Sigmoid colon (tissue), 7 donors: ENCODE measurements around the gene AIFM1. TPM values are rescaled to one million over a fixed set of nuclear protein-coding genes. Genes with fewer than 3 reads are reported as not detected.

Experiments used
- DNase-seq: peaks from one replicate; pipeline ENCODE4 v3.0.0-alpha.2; 2019
- H3K27ac ChIP-seq, 4 donors: fragments of 200-600 bp; sonication (generic); one replicate each; pipeline ENCODE4 v1.5.1; 2016 to 2019; ENCODE audit warnings: mild to moderate bottlenecking in 1 of 4
- H3K27me3 ChIP-seq, 3 donors: fragments of 200-600 bp; sonication (generic); one replicate each; pipeline ENCODE4 v1.5.1; 2019; ENCODE audit warnings: mild to moderate bottlenecking in 1 of 3
- H3K36me3 ChIP-seq, 4 donors: fragments of 200-600 bp; sonication (generic); one replicate each; pipeline ENCODE4 v1.5.1; 2016 to 2019
- H3K4me1 ChIP-seq, 4 donors: fragments of 200-600 bp; sonication (generic); one replicate each; pipeline ENCODE4 v1.5.1; 2017 to 2019
- H3K4me3 ChIP-seq, 4 donors: fragments of 200-600 bp; sonication (generic); one replicate each; pipeline ENCODE4 v1.5.1; 2017 to 2019; ENCODE audit warnings: mild to moderate bottlenecking in 2 of 4, moderate library complexity in 1 of 4
- H3K9me3 ChIP-seq, 4 donors: fragments of 200-600 bp in 3 of 4; sonication (generic) in 3 of 4; one replicate each; pipeline versions ENCODE4 v1.5.1 to v1.6.1; 2013 to 2019
- EP300 ChIP-seq, 4 donors: sonication (generic); formaldehyde crosslinking; IDR thresholded peaks; one replicate each; pipeline ENCODE4 v1.6.1; 2017; ENCODE audit warnings: antibody characterized with exemption in 4 of 4
- POLR2A ChIP-seq, 2 donors: fragments of 450-650 bp; IDR thresholded peaks; one replicate each; pipeline ENCODE4 v1.6.1; 2016; ENCODE audit warnings: antibody characterized with exemption in 2 of 2, mild to moderate bottlenecking in 2 of 2, moderate library complexity in 2 of 2
- POLR2AphosphoS5 ChIP-seq, 4 donors: sonication (generic); formaldehyde crosslinking; IDR thresholded peaks; one replicate each; pipeline ENCODE4 v1.6.1; 2017; ENCODE audit warnings: antibody characterized with exemption in 4 of 4
- WGBS, 2 donors: extraction: QIAGEN DNeasy Blood & Tissue Kit; methylation state at CpG; one replicate each; pipeline ENCODE4 v1.1.7; 2013; 5-methylcytosine and 5-hydroxymethylcytosine counted together
- intact Hi-C: fragments of 100-400 bp; cut with DNase I; formaldehyde crosslinking; loops from one replicate; pipeline ENCODE4 v1.15.1; 2023
- polyA plus RNA-seq, 3 donors: library from polyadenylated mRNA; stranded (reverse); fragments of 200-250 nt; gene quantifications; one replicate each; pipeline ENCODE4 v1.2.3, GENCODE V29; 2013
- total RNA-seq, 4 donors: library from RNA; depleted of rRNA; stranded (reverse); fragments of >200 nt; gene quantifications; one replicate each; pipeline ENCODE4 v1.1.0, GENCODE V29; 2016
- TF ChIP-seq, protein P1 (sequence below), 4 experiments: fragments of 450-650 bp in 3 of 4; fragments of 200-600 bp in 1 of 4; IDR thresholded peaks; one replicate each; pipeline ENCODE4 v1.5.1; 2016 to 2019; ENCODE audit warnings: antibody characterized with exemption in 4 of 4, mild to moderate bottlenecking in 3 of 4, moderate library complexity in 2 of 4
- donor health status: healthy with polysubstance abuse.
- donor health status: Bipolar disorder and iron deficiency.
- donor health status: healthy.

AIFM1 gene
- total and polyA plus RNA-seq, 7 donors, result 9.7 to 55.9 (median 19.8) TPM

- DNase-seq, result no peak
- no peaks in the 10 kb centered on the region for H3K9me3 ChIP-seq
- no peak overlapping the region for H3K4me3 ChIP-seq
- H3K36me3 ChIP-seq, result no peaks in the 10 kb centered on the region
- 26 to 61% methylated on average over 2 of the region's 2 CpGs for WGBS, 2 donors
- TF ChIP-seq POLR2AphosphoS5 (IDR thresholded peaks at IDR 0.05) (no peak), POLR2A (IDR thresholded peaks at IDR 0.05) (no peak), EP300 (IDR thresholded peaks at IDR 0.05) (no peak)
- TF ChIP-seq, protein P1, sequence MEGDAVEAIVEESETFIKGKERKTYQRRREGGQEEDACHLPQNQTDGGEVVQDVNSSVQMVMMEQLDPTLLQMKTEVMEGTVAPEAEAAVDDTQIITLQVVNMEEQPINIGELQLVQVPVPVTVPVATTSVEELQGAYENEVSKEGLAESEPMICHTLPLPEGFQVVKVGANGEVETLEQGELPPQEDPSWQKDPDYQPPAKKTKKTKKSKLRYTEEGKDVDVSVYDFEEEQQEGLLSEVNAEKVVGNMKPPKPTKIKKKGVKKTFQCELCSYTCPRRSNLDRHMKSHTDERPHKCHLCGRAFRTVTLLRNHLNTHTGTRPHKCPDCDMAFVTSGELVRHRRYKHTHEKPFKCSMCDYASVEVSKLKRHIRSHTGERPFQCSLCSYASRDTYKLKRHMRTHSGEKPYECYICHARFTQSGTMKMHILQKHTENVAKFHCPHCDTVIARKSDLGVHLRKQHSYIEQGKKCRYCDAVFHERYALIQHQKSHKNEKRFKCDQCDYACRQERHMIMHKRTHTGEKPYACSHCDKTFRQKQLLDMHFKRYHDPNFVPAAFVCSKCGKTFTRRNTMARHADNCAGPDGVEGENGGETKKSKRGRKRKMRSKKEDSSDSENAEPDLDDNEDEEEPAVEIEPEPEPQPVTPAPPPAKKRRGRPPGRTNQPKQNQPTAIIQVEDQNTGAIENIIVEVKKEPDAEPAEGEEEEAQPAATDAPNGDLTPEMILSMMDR (IDR thresholded peaks at IDR 0.05), result no peak
- H3K27me3 ChIP-seq, result no peaks in the 10 kb centered on the region
- H3K27ac ChIP-seq, result no peak overlapping the region
- intact Hi-C loops, result no loop called here
- H3K4me1 ChIP-seq, result no peaks in the 10 kb centered on the region
These were observed 72.4 kb downstream of the AIFM1 start for GRCh38 chrX:130093271-130093670.

- no peak for DNase-seq
- no peak overlapping the region for H3K27ac ChIP-seq
These were observed 73.6 kb downstream of the AIFM1 start for GRCh38 chrX:130091980-130092522.

DNA sequence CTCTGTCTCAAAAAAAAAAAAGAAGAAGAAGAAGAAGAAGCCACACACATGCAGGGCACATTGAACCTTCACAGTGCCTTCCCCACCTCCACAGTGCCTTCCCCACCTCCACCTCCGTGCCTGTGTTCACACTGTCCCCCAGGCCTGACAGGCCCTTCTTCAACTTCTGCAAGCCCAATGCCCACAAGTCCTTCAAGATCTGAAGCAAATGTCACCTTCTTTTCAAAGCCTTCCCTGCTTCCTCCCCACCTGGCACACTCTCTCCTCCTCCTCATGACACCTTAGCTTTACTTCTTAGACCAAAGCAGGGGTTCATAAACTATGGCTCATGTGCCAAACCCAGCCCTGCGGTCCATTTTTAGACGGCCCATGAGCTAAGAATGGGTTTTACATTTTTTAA, 75.3 kb downstream of the AIFM1 start:
- Histone ChIP-seq H3K9me3 (no peaks in the 10 kb centered on the region), H3K27me3 (no peaks in the 10 kb centered on the region), H3K4me3 (no peak overlapping the region), H3K4me1 (no peaks in the 10 kb centered on the region), H3K27ac (no peak overlapping the region), H3K36me3 (no peaks in the 10 kb centered on the region)
- intact Hi-C loops, result no loop called here
- WGBS, 2 donors, result 62 to 86% methylated on average over 3 of the region's 3 CpGs
- no peak for DNase-seq
- TF ChIP-seq, protein P1 (IDR thresholded peaks at IDR 0.05), result no peak
- TF ChIP-seq POLR2AphosphoS5 (IDR thresholded peaks at IDR 0.05) (no peak), POLR2A (IDR thresholded peaks at IDR 0.05) (no peak)

More at GRCh38 chrX:130091980-130092522, 73.6 kb downstream of the AIFM1 start:
- intact Hi-C loops, result no loop called here
- Histone ChIP-seq H3K9me3 (no peaks in the 10 kb centered on the region), H3K4me3 (no peak overlapping the region), H3K4me1 (no peaks in the 10 kb centered on the region), H3K27me3 (no peaks in the 10 kb centered on the region), H3K36me3 (no peaks in the 10 kb centered on the region)
- TF ChIP-seq EP300 (IDR thresholded peaks at IDR 0.05), result no peak
- TF ChIP-seq, protein P1 (IDR thresholded peaks at IDR 0.05), result no peak
- TF ChIP-seq POLR2AphosphoS5 (IDR thresholded peaks at IDR 0.05), result no peak
- no peak for TF ChIP-seq POLR2A (IDR thresholded peaks at IDR 0.05)
- 11 to 20% methylated on average over 10 of the region's 10 CpGs for WGBS, 2 donors

DNA sequence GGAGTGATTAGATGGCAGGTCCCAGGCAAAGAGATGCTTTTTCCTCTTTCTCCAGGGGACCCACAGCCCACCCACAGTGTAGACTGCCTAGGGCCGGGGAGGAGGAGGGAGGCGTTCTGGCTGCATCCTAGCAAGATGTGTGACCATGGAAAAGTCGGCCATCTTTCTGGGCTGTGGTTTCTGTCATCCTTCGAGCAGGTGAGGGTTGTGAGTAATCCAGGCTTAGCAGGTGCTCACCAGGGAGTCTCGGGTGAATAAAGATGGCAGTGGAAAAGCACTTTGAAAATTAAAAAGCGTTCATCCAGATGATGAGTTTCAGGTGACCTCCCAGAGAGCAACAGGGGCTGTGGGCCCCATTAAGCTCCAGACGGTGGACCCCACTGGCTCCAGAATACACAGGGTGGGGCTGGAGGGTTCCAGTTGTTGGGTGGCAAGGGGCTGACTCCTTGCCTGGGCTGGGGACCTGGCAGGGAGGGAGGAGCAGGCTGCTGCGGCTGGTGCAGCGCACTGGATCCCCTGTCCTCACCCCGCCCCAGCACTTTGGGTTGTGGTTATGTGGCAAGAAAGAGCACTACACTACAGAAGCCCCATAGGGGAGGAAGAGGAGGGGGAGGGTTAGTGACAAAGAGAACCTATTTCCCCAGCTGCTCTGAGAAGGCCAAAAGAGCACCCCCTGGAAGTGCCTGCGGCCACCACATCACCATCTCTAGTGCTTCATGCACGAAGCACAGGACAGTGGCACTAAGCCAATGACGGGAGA, 79.0 kb downstream of the AIFM1 start:
- WGBS, 2 donors, result 43 to 74% methylated on average over 13 of the region's 13 CpGs
- intact Hi-C loops, result no loop called here

More for the DNA sequence above, 79.0 kb downstream of the AIFM1 start:
- Histone ChIP-seq H3K4me1 (peaks cover 0 to 12% (median 6%) of the 10 kb centered on the region in 4 donors), H3K4me3 (no peak overlapping the region), H3K9me3 (no peaks in the 10 kb centered on the region), H3K27ac (peak overlapping the region in 2 of 4 donors; percentile 11 to 55), H3K36me3 (no peaks in the 10 kb centered on the region), H3K27me3 (no peaks in the 10 kb centered on the region)
- TF ChIP-seq POLR2AphosphoS5 (IDR thresholded peaks at IDR 0.05), result no peak
- no peak for TF ChIP-seq POLR2A (IDR thresholded peaks at IDR 0.05)
- TF ChIP-seq, protein P1 (IDR thresholded peaks at IDR 0.05), result no peak
- TF ChIP-seq EP300 (IDR thresholded peaks at IDR 0.05), result no peak
- DNase-seq, result no peak
